GM21737 (cell line): ENCODE data around the gene LRRC8C.

Experiments
- ATAC-seq: cut with Tn5 transposase; IDR thresholded peaks from one replicate; pipeline ENCODE4 v1.9.1; 2021; ENCODE audit warnings: mild to moderate bottlenecking, moderate library complexity; ENCODE audit not compliant: unreplicated experiment

LRRC8C gene

DNA sequence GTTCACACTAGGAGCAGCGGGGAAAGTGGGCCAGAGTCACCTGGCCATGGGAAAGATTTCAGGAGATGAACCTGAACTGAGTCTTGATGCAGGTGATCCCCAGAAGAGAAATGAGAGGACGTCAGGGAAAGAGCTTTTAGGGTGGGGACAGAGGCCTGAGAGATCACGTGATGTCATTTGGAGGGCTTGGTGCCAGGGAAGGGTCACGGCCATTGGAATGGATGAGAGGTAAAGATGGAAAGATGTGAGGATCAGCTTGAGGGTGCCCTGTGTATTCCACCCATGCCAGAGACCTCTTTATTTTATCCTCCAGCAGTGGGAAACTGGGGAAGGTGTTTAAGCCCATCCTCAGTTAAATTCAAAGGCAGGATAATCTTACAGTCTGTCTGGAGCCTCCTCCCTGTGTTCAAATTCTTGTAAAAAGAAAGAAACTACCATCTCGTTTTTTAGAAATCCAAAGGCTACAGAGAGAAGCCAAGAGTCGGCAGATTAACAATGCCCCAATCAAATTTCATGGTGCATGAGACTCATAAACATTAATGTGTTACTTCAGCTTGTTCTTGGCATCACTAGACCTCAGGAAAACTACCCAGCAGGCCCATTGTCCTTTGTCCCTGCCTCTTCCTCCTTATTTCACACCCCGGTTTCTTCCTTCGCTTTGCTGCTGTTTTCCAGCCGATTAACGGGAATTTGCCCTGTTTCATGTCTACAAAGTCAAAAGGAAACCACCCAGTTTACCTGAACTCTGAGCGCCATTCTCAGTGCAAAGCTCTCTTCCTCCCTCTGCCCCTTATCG is 94.8 kb downstream of the LRRC8C start:
- ATAC-seq: no peak

DNA sequence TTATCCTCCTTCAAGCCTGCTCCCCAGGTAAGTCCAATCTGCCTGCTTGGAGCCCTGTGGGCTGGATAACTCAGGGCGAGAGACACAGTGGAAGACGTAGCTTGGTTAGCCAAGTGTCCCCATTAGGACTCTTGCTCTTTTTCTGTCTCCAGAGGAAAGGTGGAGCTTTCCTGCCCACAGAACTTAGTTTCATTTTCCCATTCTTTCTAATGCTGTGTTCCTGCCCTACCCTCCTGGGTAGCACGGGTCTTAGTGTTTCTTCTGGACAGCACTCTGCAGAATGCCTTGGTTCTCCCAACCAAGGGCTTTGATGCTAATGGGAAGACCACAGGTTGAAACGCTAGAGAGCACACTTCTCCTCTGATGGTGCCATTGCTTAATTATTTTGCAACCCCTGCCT is 95.5 kb downstream of the LRRC8C start:
- ATAC-seq: no peak

DNA sequence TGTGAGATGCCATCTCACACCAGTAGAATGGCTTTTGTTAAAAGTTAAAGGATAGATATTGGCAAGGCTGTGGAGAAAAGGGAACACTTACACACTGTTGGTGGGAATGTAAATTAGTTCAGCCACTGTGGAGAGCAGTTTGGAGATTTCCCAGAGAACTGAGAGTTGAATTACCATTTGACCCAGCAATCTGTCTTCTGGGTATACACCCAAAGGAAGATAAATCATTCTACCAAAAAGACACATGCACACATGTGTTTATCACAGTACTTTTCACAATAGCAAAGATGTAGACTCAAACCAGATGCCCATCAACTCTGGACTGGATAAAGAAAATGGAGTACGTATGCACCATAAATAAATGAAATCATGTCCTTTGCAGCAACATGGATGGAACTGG is 99.3 kb downstream of the LRRC8C start:
- no peak for ATAC-seq

GRCh38 chr1:89732643-89733222 is 99.8 kb downstream of the LRRC8C start:
- no peak for ATAC-seq

GRCh38 chr1:89733748-89734147 is 100.8 kb downstream of the LRRC8C start:
- ATAC-seq: no peak

DNA sequence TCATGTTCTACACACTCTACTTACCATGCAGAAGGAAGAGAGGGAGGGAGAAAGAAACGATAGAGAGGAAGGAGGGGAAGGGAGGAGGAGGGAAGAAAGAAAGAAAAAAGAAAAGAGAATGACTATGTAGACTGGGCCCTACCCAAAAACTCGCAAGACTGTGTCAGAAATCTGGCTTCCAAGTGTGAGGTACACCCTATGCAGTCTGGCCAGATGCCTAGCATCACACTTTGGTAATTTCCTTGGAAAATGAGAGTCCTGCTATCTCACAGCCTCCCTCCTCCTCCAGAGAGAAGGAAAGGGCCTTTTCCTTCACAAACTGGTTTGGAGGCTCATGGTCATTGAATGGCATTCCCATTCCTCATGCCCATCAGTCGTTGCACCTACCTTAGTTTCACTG is 101.5 kb downstream of the LRRC8C start:
- no peak for ATAC-seq

DNA sequence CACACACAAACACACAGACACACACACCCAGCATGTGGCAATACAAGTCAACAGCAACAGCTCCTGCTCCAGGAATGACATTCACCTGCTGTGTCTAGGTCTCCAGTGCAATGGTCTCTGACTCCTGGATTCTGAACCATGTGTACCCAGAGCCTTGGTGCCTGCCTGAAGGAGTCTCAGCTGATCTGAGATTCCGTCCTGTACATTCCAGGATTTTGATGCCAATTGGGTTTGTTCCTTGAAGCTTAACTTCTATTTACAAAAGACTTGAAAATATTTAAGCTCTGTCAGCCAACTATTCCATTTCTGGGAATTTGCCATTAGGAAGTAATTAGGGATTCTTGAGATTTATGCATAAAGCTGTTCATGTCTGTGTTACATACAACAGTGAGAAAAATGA is 102.6 kb downstream of the LRRC8C start:
- no peak for ATAC-seq

DNA sequence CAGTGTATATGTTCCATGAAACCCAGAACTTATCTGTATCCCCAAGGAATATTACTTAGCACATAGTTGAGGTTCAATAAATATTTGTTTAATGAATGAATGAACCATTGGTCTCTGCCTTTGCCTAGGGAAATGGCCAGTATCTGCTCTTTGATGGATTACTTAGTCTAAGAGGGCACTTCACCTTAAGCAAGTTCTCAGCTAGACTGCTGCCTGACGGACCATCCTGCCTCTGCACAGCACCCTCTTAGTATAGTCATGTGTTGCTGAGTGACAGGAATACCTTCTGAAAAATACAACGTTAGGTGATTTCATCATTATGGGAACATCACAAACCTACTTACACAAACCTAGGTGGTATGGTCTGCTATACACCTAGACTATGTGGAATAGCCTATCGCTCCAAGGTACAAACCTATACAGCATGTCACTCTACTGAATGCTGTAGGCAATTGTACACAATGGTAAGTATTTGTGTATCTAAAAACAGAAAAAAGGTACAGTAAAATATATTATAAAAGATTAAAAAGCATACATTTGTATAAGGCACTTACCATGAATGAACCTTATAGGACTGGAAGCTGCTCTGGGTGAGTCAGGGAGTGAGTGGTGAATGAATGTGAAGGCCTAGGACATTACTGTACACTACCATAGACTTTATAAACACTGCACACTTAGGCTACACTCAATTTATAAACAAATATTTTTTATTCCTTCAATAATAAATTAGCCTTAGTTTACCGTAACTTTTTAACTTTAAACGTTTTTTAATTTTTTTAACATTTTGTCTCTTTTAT is 104.2 kb downstream of the LRRC8C start:
- no peak for ATAC-seq

- no peak for ATAC-seq
Observed at GRCh38 chr1:89737985-89738510, 105.1 kb downstream of the LRRC8C start.

DNA sequence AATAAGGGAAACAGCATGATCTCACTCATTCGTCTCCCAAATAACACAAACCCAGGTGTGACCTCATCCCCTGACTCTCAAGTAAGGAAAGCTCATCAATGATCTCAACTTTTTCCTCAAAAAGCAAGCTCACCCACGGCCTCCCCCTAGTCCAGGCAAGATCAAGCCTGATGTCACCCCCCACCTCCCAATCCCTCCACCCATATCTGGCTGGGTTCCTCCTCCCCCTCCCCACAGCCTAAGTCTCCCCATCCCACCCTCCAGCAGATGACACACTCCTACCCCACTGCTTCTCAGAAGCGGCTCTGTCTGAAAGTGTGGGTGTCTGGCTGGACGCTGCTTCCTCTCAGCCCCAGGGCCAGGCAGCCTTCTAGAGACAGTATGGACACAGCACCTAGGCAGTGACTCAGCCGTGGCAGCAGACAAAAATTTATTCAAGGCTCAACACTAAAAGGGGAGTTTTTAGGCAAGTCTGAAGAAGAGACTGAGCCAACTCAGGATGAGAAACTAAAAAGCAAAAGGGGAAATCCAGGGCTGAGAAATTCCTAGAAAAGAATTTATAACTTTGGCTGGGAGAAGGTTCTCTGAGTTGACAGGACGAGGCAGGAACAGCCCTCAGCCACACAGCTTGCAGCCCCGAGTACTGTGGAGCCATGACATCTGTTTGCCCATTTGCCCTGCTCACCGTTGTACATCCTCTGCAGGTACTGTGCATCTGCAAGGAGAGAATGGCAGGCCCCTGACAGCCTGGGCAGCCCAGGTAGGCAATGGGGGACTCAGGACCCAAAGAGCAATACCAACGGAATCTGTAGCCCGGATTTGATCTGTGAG is 106.3 kb downstream of the LRRC8C start:
- ATAC-seq: no peak

DNA sequence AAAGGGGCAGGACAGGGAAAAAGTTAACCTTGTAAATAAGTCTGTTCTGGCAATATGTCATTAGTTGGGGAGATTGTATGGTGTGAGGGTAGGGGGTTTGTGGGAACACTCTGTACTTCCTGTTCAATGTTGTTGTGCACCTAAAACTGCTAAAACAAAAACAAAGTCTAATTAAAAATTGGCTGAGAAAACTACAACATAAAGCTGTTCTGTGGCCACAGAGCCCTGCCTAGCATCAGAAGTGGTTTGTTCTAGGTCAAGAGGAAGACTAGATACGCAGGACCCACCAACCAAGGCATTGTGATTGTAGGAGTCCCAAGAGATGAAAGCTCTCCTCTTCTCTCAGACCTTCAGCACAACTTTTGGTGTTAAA is 106.9 kb downstream of the LRRC8C start:
- no peak for ATAC-seq

- no peak for ATAC-seq
Observed at GRCh38 chr1:89743788-89744187, 110.9 kb downstream of the LRRC8C start.

DNA sequence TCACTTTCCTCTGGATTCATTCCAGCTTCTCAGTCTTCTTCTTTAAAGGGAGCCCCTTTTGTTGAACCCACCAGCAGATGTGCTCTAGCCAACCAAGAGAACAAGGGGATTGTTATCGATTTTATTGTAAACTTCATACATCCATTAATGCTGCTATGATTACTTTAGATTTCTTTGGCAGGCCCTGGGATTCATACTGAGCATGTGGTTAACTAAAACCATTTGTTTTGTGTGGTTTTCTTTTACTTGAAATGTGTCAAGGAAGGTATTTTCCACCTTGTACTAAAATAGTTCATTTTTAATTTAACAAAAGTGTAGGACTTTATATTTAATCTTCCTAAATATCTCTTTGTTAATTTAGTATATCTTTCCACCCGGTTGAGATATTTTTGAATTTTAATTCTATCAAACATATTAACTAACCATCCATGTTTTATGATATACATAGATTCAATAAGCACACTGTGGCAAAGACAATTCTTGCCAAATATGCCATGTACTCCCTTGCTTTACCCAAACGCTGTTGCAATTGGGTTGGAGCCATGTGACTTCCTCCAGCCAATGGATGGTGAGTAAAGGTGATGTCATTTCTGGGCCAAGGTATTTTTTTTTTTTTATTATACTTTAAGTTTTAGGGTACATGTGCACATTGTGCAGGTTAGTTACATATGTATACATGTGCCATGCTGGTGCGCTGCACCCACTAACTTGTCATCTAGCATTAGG is 113.7 kb downstream of the LRRC8C start:
- ATAC-seq: no peak

DNA sequence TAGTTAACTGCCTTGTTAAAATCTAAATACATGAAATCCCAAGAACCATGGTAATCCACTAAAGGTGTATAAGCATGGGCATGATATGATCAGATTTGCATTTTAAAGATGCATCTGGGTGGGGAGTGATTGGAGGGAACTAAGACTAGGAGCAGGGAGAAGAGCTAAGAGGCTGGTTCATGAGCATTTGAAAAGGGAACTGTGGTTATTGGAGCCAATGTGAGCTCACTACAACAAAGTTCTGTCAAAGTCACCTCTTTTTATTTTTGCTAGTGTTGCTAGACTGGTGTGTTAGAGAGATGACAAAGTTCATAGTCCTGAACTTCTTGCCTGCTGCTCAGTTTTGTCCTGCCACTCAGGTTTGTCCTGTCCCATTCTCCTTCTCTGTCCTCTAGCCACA is 120.8 kb downstream of the LRRC8C start:
- no peak for ATAC-seq

DNA sequence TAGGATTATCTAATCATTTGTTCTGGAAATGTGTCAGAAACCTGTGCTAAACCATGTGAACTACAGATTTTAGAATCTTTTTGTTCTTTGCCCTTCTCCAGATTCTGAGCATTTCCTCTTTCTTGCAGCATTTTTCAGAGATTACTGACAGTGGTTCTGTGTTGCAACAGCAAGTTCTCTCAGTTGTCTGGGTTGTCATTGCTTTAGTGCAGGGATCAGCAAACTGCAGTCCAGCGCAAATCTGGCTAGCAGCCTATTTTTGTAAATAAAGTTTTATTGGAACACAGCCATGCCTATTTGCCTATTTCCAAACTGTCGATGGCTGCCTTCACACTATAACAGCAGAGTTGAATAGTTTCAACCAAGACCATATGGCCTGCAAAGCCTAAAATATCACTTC is 121.6 kb downstream of the LRRC8C start:
- ATAC-seq: no peak

DNA sequence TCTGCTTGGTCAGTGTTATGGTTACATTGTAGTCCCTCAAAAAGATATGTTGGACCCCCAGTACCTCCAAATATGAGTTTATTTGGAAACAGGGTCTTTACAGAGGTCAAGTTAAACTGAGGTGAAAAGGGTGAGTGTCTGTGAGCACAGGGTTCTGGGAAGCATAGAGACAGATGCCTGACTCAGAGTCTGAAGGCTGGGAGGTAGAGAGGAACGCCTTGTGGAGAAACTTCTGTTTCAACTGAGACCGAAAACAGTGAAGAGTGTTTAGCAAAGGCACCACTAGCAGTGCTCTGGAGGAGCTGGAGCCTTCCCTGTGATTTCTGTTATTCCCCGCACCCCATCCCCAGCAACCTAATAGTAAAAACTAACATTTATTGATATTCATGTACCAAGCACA is 122.7 kb downstream of the LRRC8C start:
- ATAC-seq: no peak

DNA sequence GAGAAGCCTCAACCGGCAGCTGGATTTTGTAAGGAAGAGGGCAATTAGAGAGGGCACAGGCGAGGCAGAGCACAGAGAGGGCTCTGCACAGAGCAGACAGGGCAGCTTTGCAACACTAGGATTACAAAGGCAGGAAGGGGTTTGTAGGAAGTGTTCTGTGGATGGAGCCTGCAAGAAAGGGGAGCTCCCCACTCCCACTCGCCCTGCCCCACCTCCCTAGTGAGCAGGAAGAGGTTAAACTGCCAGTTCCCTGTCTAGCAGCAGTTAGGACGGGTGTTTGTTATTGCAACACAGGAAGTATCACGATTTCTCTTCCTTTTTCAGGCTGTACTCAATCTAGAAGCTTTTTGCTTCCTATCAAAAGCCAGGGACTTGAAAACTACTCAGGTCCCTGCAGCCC is 124.6 kb downstream of the LRRC8C start:
- no peak for ATAC-seq

DNA sequence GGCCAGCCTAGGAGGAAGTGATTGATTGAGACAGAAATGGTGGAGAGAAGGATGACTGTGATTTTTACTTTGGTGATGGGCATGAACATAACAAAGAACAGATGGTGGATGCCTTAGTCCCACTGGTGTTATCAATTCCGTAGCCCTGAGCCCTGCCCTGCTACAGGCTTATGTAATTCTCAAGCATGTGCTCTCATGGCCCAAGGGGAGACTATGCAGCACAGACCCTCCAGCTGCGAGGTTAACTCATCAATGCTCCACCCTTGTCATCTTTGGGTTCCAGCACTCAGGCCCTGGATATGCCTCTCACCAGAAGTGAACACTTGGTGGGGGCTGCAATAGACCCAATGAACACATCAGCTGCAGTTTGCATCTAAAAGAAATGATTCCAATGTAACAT is 125.2 kb downstream of the LRRC8C start:
- no peak for ATAC-seq

DNA sequence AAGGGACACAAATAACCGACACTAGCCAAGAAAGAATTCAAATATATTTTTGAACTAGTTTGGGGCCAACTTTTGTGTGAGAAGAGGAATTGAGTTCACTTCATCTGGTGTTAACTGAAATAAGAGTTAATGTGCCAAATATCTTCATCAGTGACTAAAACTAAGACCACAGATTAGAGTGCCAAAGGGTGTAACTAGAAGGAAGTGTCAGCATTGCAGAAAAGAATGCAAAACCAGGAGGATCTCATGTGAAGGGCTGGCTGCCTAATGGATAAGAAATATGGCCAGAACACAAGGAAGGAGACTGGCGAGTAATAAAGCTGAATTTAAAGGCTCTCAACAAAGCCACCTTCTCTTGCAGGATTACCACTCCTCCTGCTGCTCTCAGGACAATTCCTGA is 126.1 kb downstream of the LRRC8C start:
- ATAC-seq: no peak

GRCh38 chr1:89760496-89760895 is 127.6 kb downstream of the LRRC8C start:
- ATAC-seq: no peak
